Lower leg skin (tissue), 3 donors: Measurements from ENCODE around the gene GAS7.

Experiments
- POLR2A ChIP-seq, 2 donors: fragments of 450-650 bp; IDR thresholded peaks; one replicate each; pipeline ENCODE4 v1.6.1; 2016 to 2017; ENCODE audit warnings: antibody characterized with exemption in 2 of 2, mild to moderate bottlenecking in 1 of 2, moderate library complexity in 1 of 2
- TF ChIP-seq, protein P1 (sequence below), 3 donors: fragments of 450-650 bp; IDR thresholded peaks; one replicate each; pipeline ENCODE4 v1.5.1; 2016; ENCODE audit warnings: antibody characterized with exemption in 3 of 3, mild to moderate bottlenecking in 3 of 3, moderate library complexity in 2 of 3

DNA sequence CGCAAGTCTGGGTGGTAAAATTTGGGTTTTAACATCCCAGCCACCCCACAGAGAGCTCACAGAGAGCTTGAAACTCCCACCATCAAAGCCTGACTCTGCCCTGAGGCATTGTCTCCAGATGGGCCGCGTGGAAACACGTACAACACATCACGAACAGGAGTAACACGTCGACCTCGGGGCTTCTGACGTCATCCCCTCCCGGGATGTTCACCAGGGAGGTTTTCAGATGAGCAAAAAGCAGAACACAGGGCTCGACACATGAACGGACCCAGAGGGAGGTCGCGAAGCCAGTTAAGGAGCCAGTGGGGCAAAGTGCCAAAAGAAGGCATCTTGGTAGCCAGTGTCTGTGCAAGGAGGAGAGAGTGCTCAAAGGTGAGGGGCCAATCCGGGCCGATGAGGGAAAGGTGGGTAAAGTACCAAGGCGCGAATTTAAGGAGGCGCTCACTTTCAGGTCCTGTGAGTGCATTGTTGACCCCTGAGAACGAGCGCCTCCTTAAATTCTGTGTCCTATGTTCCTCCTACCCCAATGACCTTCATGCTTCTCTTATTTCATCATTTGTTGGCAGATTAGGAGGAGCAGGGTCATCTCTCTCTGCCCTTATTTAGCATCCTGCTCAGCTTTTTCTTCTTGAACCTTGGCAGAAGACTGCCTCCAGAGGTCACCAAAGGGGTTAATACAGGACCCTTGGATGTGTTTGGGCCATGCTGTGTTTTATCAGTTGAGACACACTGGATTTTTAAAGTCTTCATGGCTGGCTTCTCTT lies 298.9 kb downstream of the GAS7 start:
- TF ChIP-seq, protein P1, sequence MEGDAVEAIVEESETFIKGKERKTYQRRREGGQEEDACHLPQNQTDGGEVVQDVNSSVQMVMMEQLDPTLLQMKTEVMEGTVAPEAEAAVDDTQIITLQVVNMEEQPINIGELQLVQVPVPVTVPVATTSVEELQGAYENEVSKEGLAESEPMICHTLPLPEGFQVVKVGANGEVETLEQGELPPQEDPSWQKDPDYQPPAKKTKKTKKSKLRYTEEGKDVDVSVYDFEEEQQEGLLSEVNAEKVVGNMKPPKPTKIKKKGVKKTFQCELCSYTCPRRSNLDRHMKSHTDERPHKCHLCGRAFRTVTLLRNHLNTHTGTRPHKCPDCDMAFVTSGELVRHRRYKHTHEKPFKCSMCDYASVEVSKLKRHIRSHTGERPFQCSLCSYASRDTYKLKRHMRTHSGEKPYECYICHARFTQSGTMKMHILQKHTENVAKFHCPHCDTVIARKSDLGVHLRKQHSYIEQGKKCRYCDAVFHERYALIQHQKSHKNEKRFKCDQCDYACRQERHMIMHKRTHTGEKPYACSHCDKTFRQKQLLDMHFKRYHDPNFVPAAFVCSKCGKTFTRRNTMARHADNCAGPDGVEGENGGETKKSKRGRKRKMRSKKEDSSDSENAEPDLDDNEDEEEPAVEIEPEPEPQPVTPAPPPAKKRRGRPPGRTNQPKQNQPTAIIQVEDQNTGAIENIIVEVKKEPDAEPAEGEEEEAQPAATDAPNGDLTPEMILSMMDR (IDR thresholded peaks at IDR 0.05), result no peak
- no peak for TF ChIP-seq POLR2A (IDR thresholded peaks at IDR 0.05)
